Forelimb muscle (tissue), 1 donor: ENCODE measurements around the gene TMEM132E. TPM values are rescaled to one million over a fixed set of nuclear protein-coding genes. Genes with fewer than 3 reads are reported as not detected.

Experiments used
- DNase-seq: peaks from one replicate; pipeline ENCODE4 v3.0.0-alpha.2; 2013; ENCODE audit warnings: low read depth
- polyA plus RNA-seq: library from polyadenylated mRNA; unstranded; fragments of 120-200 nt; gene quantifications from one replicate; pipeline ENCODE4 v1.2.1, GENCODE V29; 2013; ENCODE audit not compliant: insufficient read length

Gene TMEM132E
- polyA plus RNA-seq, 1 donor = 0.22 TPM

GRCh38 chr17:34665150-34665806 is 85.9 kb downstream of the TMEM132E start:
- no peak for DNase-seq

GRCh38 chr17:34665819-34666763 is 86.7 kb downstream of the TMEM132E start:
- no peak for DNase-seq

GRCh38 chr17:34667656-34668055 is 88.3 kb downstream of the TMEM132E start:
- no peak for DNase-seq

- no peak for DNase-seq
Observed at GRCh38 chr17:34668206-34668605, 88.8 kb downstream of the TMEM132E start.

- no peak for DNase-seq
Observed at GRCh38 chr17:34669511-34669910, 90.1 kb downstream of the TMEM132E start.

GRCh38 chr17:34670618-34671017 is 91.2 kb downstream of the TMEM132E start:
- no peak for DNase-seq

GRCh38 chr17:34671191-34671590 is 91.8 kb downstream of the TMEM132E start:
- DNase-seq = no peak

GRCh38 chr17:34672176-34672785 is 92.9 kb downstream of the TMEM132E start:
- DNase-seq = no peak

GRCh38 chr17:34673516-34673915 is 94.1 kb downstream of the TMEM132E start:
- no peak for DNase-seq

- DNase-seq = no peak
Observed at GRCh38 chr17:34673995-34674890, 94.9 kb downstream of the TMEM132E start.

- no peak for DNase-seq
Observed at GRCh38 chr17:34675143-34675542, 95.8 kb downstream of the TMEM132E start.

GRCh38 chr17:34675605-34676004 is 96.2 kb downstream of the TMEM132E start:
- no peak for DNase-seq

GRCh38 chr17:34680151-34680550 is 100.8 kb downstream of the TMEM132E start:
- no peak for DNase-seq

GRCh38 chr17:34682305-34682704 is 102.9 kb downstream of the TMEM132E start:
- no peak for DNase-seq

- DNase-seq = no peak
Observed at GRCh38 chr17:34683390-34683789, 104.0 kb downstream of the TMEM132E start.

Other genes starting within 250 kb of the TMEM132E start
- gene CCL13, start 223.1 kb upstream of the TMEM132E start, polyA plus RNA-seq = 1.6 TPM
- not detected for gene CCL1, start 216.3 kb upstream of the TMEM132E start, polyA plus RNA-seq